ENCODE measurements around the gene APOL2.
A peak's percentile ranks its signal among the peaks of the same experiment; 100 is the strongest.
"Not testable (repeated sequence)": the region's sequence is repeated elsewhere in the genome, so short reads cannot be mapped to it uniquely, and the experiment has no call there.

APOL2 gene

GRCh38 chr22:36237462-36238372 lies 1.6 kb downstream of the APOL2 start:
- peak overlapping the region; percentile 94 for H3K27ac Mint-ChIP-seq
- H3K36me3 Mint-ChIP-seq (ENCODE audit: low read depth), result peaks cover 50% of the 10 kb centered on the region
- H3K9me3 Mint-ChIP-seq, result no peaks in the 10 kb centered on the region
- H3K27me3 Mint-ChIP-seq, result no peaks in the 10 kb centered on the region
- H3K4me1 Mint-ChIP-seq (ENCODE audit: low read depth), result peaks cover 66% of the 10 kb centered on the region
- H3K4me3 Mint-ChIP-seq, result peak overlapping the region; percentile 94

GRCh38 chr22:36236388-36237319 lies 2.7 kb downstream of the APOL2 start:
- no peak overlapping the region for H3K27ac Mint-ChIP-seq
- no peaks in the 10 kb centered on the region for H3K9me3 Mint-ChIP-seq
- peak overlapping the region; percentile 94 for H3K4me3 Mint-ChIP-seq
- no peaks in the 10 kb centered on the region for H3K27me3 Mint-ChIP-seq
- peaks cover 68% of the 10 kb centered on the region for H3K4me1 Mint-ChIP-seq (ENCODE audit: low read depth)
- peaks cover 54% of the 10 kb centered on the region for H3K36me3 Mint-ChIP-seq (ENCODE audit: low read depth)

- H3K27me3 Mint-ChIP-seq, result no peaks in the 10 kb centered on the region
- no peaks in the 10 kb centered on the region for H3K9me3 Mint-ChIP-seq
- peaks cover 62% of the 10 kb centered on the region for H3K4me1 Mint-ChIP-seq (ENCODE audit: low read depth)
- peak overlapping the region; percentile 94 for H3K4me3 Mint-ChIP-seq
- peak overlapping the region; percentile 62 for H3K27ac Mint-ChIP-seq
- peaks cover 63% of the 10 kb centered on the region for H3K36me3 Mint-ChIP-seq (ENCODE audit: low read depth)
Observed at GRCh38 chr22:36235585-36235984, 3.7 kb downstream of the APOL2 start.

- H3K36me3 Mint-ChIP-seq (ENCODE audit: low read depth), result peaks cover 63% of the 10 kb centered on the region
- H3K4me1 Mint-ChIP-seq (ENCODE audit: low read depth), result peaks cover 55% of the 10 kb centered on the region
- H3K9me3 Mint-ChIP-seq, result no peaks in the 10 kb centered on the region
- H3K27ac Mint-ChIP-seq, result peak overlapping the region; percentile 2
- H3K27me3 Mint-ChIP-seq, result no peaks in the 10 kb centered on the region
- H3K4me3 Mint-ChIP-seq, result peak overlapping the region; percentile 94
Observed at GRCh38 chr22:36234919-36235318, 4.4 kb downstream of the APOL2 start.

GRCh38 chr22:36234213-36234612 lies 5.1 kb downstream of the APOL2 start:
- H3K27me3 Mint-ChIP-seq, result no peaks in the 10 kb centered on the region
- H3K4me1 Mint-ChIP-seq (ENCODE audit: low read depth), result peaks cover 48% of the 10 kb centered on the region

GRCh38 chr22:36233796-36234195 lies 5.5 kb downstream of the APOL2 start:
- H3K9me3 Mint-ChIP-seq, result no peaks in the 10 kb centered on the region
- no peak overlapping the region for H3K4me3 Mint-ChIP-seq
- no peaks in the 10 kb centered on the region for H3K27me3 Mint-ChIP-seq
- peaks cover 70% of the 10 kb centered on the region for H3K36me3 Mint-ChIP-seq (ENCODE audit: low read depth)
- H3K27ac Mint-ChIP-seq, result no peak overlapping the region
- H3K4me1 Mint-ChIP-seq (ENCODE audit: low read depth), result peaks cover 46% of the 10 kb centered on the region

More at GRCh38 chr22:36234213-36234612, 5.1 kb downstream of the APOL2 start:
- H3K4me3 Mint-ChIP-seq, result no peak overlapping the region
- H3K9me3 Mint-ChIP-seq, result no peaks in the 10 kb centered on the region
- H3K27ac Mint-ChIP-seq, result no peak overlapping the region
- H3K36me3 Mint-ChIP-seq (ENCODE audit: low read depth), result peaks cover 67% of the 10 kb centered on the region

- H3K4me1 Mint-ChIP-seq (ENCODE audit: low read depth), result peaks cover 40% of the 10 kb centered on the region
- no peaks in the 10 kb centered on the region for H3K9me3 Mint-ChIP-seq
- H3K27me3 Mint-ChIP-seq, result no peaks in the 10 kb centered on the region
- H3K36me3 Mint-ChIP-seq (ENCODE audit: low read depth), result peaks cover 71% of the 10 kb centered on the region
- H3K4me3 Mint-ChIP-seq, result no peak overlapping the region
- no peak overlapping the region for H3K27ac Mint-ChIP-seq
Observed at GRCh38 chr22:36232715-36233401, 6.5 kb downstream of the APOL2 start.

GRCh38 chr22:36231051-36231450 lies 8.3 kb downstream of the APOL2 start:
- not testable (repeated sequence) for H3K9me3 Mint-ChIP-seq, H3K27me3 Mint-ChIP-seq, H3K27ac Mint-ChIP-seq, H3K4me3 Mint-ChIP-seq
- H3K36me3 Mint-ChIP-seq (ENCODE audit: low read depth), result peaks cover 72% of the 10 kb centered on the region
- peaks cover 22% of the 10 kb centered on the region for H3K4me1 Mint-ChIP-seq (ENCODE audit: low read depth)

GRCh38 chr22:36229649-36230048 lies 9.7 kb downstream of the APOL2 start:
- not testable (repeated sequence) for H3K4me3 Mint-ChIP-seq; H3K4me1 Mint-ChIP-seq (ENCODE audit: low read depth)
- peaks cover 62% of the 10 kb centered on the region for H3K36me3 Mint-ChIP-seq (ENCODE audit: low read depth)

GRCh38 chr22:36228944-36229343 lies 10.4 kb downstream of the APOL2 start:
- Mint-ChIP-seq H3K4me3 (no peak overlapping the region), H3K9me3 (no peaks in the 10 kb centered on the region), H3K27me3 (no peaks in the 10 kb centered on the region), H3K27ac (no peak overlapping the region), H3K4me1 (ENCODE audit: low read depth) (peaks cover 3% of the 10 kb centered on the region), H3K36me3 (ENCODE audit: low read depth) (peaks cover 58% of the 10 kb centered on the region)

More at GRCh38 chr22:36229649-36230048, 9.7 kb downstream of the APOL2 start:
- not testable (repeated sequence) for H3K9me3 Mint-ChIP-seq, H3K27ac Mint-ChIP-seq, H3K27me3 Mint-ChIP-seq

GRCh38 chr22:36228369-36228768 lies 11.0 kb downstream of the APOL2 start:
- H3K36me3 Mint-ChIP-seq (ENCODE audit: low read depth), result peaks cover 54% of the 10 kb centered on the region
- H3K9me3 Mint-ChIP-seq; H3K27ac Mint-ChIP-seq; H3K27me3 Mint-ChIP-seq; H3K4me3 Mint-ChIP-seq; H3K4me1 Mint-ChIP-seq (ENCODE audit: low read depth): not testable (repeated sequence)

- H3K27ac Mint-ChIP-seq, result no peak overlapping the region
- H3K4me3 Mint-ChIP-seq, result no peak overlapping the region
- peaks cover 3% of the 10 kb centered on the region for H3K4me1 Mint-ChIP-seq (ENCODE audit: low read depth)
- no peaks in the 10 kb centered on the region for H3K27me3 Mint-ChIP-seq
- peaks cover 51% of the 10 kb centered on the region for H3K36me3 Mint-ChIP-seq (ENCODE audit: low read depth)
- no peaks in the 10 kb centered on the region for H3K9me3 Mint-ChIP-seq
Observed at GRCh38 chr22:36227806-36228205, 11.5 kb downstream of the APOL2 start.

GRCh38 chr22:36227396-36227795 lies 11.9 kb downstream of the APOL2 start:
- Mint-ChIP-seq H3K27me3 (no peaks in the 10 kb centered on the region), H3K36me3 (ENCODE audit: low read depth) (peaks cover 49% of the 10 kb centered on the region), H3K9me3 (no peaks in the 10 kb centered on the region), H3K4me1 (ENCODE audit: low read depth) (peaks cover 3% of the 10 kb centered on the region), H3K4me3 (no peak overlapping the region), H3K27ac (no peak overlapping the region)

- Mint-ChIP-seq H3K27me3 (no peaks in the 10 kb centered on the region), H3K4me1 (ENCODE audit: low read depth) (peaks cover 7% of the 10 kb centered on the region), H3K36me3 (ENCODE audit: low read depth) (peaks cover 39% of the 10 kb centered on the region), H3K4me3 (no peak overlapping the region), H3K27ac (no peak overlapping the region), H3K9me3 (no peaks in the 10 kb centered on the region)
Observed at GRCh38 chr22:36226189-36226588, 13.1 kb downstream of the APOL2 start.
